ENCODE results near the gene KY. TPM values are rescaled to one million over a fixed set of nuclear protein-coding genes. Genes with fewer than 3 reads are reported as not detected.

The KY gene
- total RNA-seq, 6 donors from 2014 or later, result 0.11 to 2.1 (median 0.38) TPM; not detected in 2

- TF ChIP-seq CTCF (IDR thresholded peaks at IDR 0.05), result no peak
- no peak for TF ChIP-seq EP300 (IDR thresholded peaks at IDR 0.05)
- TF ChIP-seq POLR2AphosphoS5 (IDR thresholded peaks at IDR 0.05), result no peak
- TF ChIP-seq POLR2A (IDR thresholded peaks at IDR 0.05), result no peak
- no peaks in the 10 kb centered on the region for H3K27me3 ChIP-seq
- H3K4me1 ChIP-seq, result no peaks in the 10 kb centered on the region
- 91 to 94% methylated on average over 2 of the region's 2 CpGs for WGBS, 2 donors
- ATAC-seq (ENCODE audit: low FRiP score in 2 of 2) (no peak), DNase-seq (no peak)
- no peak overlapping the region for H3K27ac ChIP-seq
- no peak overlapping the region for H3K4me3 ChIP-seq
- peaks cover 0 to 11% (median 3%) of the 10 kb centered on the region in 4 donors for H3K9me3 ChIP-seq
- H3K36me3 ChIP-seq, result peaks cover 0 to 11% (median under 1%) of the 10 kb centered on the region in 4 donors
These were observed 85.8 kb downstream of the KY start for GRCh38 chr3:134564991-134565390.

GRCh38 chr3:134563601-134564000 lies 87.2 kb downstream of the KY start:
- TF ChIP-seq CTCF (IDR thresholded peaks at IDR 0.05) (no peak), POLR2A (IDR thresholded peaks at IDR 0.05) (no peak), EP300 (IDR thresholded peaks at IDR 0.05) (no peak), POLR2AphosphoS5 (IDR thresholded peaks at IDR 0.05) (no peak)
- Histone ChIP-seq H3K36me3 (peaks cover 0 to 24% (median 3%) of the 10 kb centered on the region in 4 donors), H3K27me3 (no peaks in the 10 kb centered on the region), H3K27ac (no peak overlapping the region), H3K4me3 (no peak overlapping the region), H3K4me1 (no peaks in the 10 kb centered on the region), H3K9me3 (no peaks in the 10 kb centered on the region)
- DNase-seq (no peak), ATAC-seq (ENCODE audit: low FRiP score in 2 of 2) (no peak)
- WGBS, 2 donors, result 92% methylated on average over 6 of the region's 6 CpGs

GRCh38 chr3:134562055-134562454 lies 88.8 kb downstream of the KY start:
- ATAC-seq (ENCODE audit: low FRiP score in 2 of 2) (no peak), DNase-seq (no peak)

GRCh38 chr3:134559591-134559990 lies 91.2 kb downstream of the KY start:
- WGBS, 2 donors, result 94 to 100% methylated on average over 3 of the region's 3 CpGs
- Histone ChIP-seq H3K4me3 (no peak overlapping the region), H3K4me1 (no peaks in the 10 kb centered on the region), H3K27me3 (no peaks in the 10 kb centered on the region), H3K36me3 (peaks cover 0 to 28% (median 4%) of the 10 kb centered on the region in 4 donors), H3K27ac (no peak overlapping the region), H3K9me3 (no peaks in the 10 kb centered on the region)
- TF ChIP-seq POLR2A (IDR thresholded peaks at IDR 0.05) (no peak), CTCF (IDR thresholded peaks at IDR 0.05) (no peak), EP300 (IDR thresholded peaks at IDR 0.05) (no peak), POLR2AphosphoS5 (IDR thresholded peaks at IDR 0.05) (no peak)
- no peak for ATAC-seq (ENCODE audit: low FRiP score in 2 of 2)
- no peak for DNase-seq

More at GRCh38 chr3:134562055-134562454, 88.8 kb downstream of the KY start:
- H3K27ac ChIP-seq, result no peak overlapping the region
- H3K36me3 ChIP-seq, result peaks cover 0 to 28% (median 3%) of the 10 kb centered on the region in 4 donors
- H3K9me3 ChIP-seq, result no peaks in the 10 kb centered on the region
- TF ChIP-seq POLR2AphosphoS5 (IDR thresholded peaks at IDR 0.05), result no peak
- TF ChIP-seq EP300 (IDR thresholded peaks at IDR 0.05), result no peak
- TF ChIP-seq POLR2A (IDR thresholded peaks at IDR 0.05), result no peak
- no peak for TF ChIP-seq CTCF (IDR thresholded peaks at IDR 0.05)
- H3K27me3 ChIP-seq, result no peaks in the 10 kb centered on the region
- 89 to 90% methylated on average over 4 of the region's 4 CpGs for WGBS, 2 donors
- H3K4me1 ChIP-seq, result no peaks in the 10 kb centered on the region
- H3K4me3 ChIP-seq, result no peak overlapping the region

Other genes with a start within 250 kb of the KY start
- gene ANAPC13, start 165.0 kb downstream of the KY start, total RNA-seq, result 10 to 100 TPM; 37.3 to 59.4 (median 50.3) TPM
- 10 to 100 TPM; 13.8 to 44.0 (median 20.6) TPM for gene CEP63, start 165.0 kb downstream of the KY start, total RNA-seq
- gene EPHB1, start 144.2 kb upstream of the KY start, total RNA-seq, result 10 to 100 TPM in 1 of 6 donors, 1 to 10 TPM in 4, not detected in 1; 1.3 to 14.6 (median 2.4) TPM